Measurements from ENCODE around the gene SNAP47. TPM values are rescaled to one million over a fixed set of nuclear protein-coding genes. Genes with fewer than 3 reads are reported as not detected.

Gene SNAP47
- total and polyA plus RNA-seq, 9 of the 15 experiments (the other 6 are each of a cell fraction or from before 2014, with no cell fraction given), result 2.5 to 41.3 (median 32.6) TPM

- TF ChIP-seq, protein P1, sequence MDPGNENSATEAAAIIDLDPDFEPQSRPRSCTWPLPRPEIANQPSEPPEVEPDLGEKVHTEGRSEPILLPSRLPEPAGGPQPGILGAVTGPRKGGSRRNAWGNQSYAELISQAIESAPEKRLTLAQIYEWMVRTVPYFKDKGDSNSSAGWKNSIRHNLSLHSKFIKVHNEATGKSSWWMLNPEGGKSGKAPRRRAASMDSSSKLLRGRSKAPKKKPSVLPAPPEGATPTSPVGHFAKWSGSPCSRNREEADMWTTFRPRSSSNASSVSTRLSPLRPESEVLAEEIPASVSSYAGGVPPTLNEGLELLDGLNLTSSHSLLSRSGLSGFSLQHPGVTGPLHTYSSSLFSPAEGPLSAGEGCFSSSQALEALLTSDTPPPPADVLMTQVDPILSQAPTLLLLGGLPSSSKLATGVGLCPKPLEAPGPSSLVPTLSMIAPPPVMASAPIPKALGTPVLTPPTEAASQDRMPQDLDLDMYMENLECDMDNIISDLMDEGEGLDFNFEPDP (CRISPR knock-in tag; IDR thresholded peaks at IDR 0.05), result no peak
- TF ChIP-seq NFE2 (IDR thresholded peaks at IDR 0.05; ENCODE audit: low read depth), result no peak
- TF ChIP-seq TRIM24 (IDR thresholded peaks at IDR 0.05), result no peak
Observed at GRCh38 chr1:227726318-227726717, 8.9 kb upstream of the SNAP47 start (continued).

DNA sequence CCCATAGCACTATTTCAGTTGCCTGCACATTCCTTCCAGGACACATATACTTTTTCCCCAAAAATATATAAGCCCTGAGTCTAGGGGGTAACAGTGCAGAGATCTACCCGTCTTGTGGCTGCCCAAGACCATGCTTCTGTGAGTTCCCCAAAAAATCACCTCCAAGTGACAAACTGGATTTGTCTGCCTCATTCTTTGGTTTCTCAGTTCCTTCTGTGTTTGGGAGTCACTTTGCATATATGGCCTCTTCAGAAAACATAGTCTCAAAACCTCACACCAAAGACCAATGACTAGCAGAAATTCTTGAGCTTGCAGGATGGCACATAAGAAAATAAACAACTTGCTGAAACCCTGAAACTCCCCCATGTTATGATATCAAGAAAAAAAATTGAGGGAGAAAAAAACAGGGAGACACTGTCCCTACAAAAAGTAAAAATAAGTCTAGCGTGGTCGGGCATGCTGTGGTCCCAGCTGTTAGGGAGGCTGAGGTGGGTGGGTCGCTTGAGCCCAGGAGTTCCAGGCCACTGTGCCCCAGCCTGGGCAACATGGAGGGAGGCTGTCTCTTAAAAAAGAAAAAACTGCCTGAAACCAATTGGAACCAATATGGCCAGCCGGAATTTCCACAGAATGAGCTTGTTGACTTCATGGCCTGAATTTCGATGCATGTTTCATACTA, 8.2 kb upstream of the SNAP47 start:
- ATAC-seq (no peak), FAIRE-seq (no peak), DNase-seq (ENCODE audit: extremely low read depth in 1 of 4, low spot score in 3 of 4) (no peak)
- H4K20me1 ChIP-seq (replicated peaks; ENCODE audit: control insufficient read depth, insufficient read depth, low read length), result peaks cover 11% of the 10 kb centered on the region; the same call in 1 of the 2 replicates
- H3K36me3 ChIP-seq (ENCODE audit: control insufficient read depth, insufficient read depth, low read length), result peaks cover 15% of the 10 kb centered on the region; the same call in 2 of the 3 replicates
- H3K27me3 ChIP-seq (ENCODE audit: control insufficient read depth in 2 of 2, insufficient read depth in 2 of 2, low read length in 2 of 2), result no peaks in the 10 kb centered on the region
- in situ Hi-C loops (cut with MboI) (no loop called here), intact Hi-C loops (cut with micrococcal nuclease) (no loop called here)
- BruUV-seq (replicated peaks), result no TSS peak
- no peaks in the 10 kb centered on the region for H3K79me2 ChIP-seq (ENCODE audit: control insufficient read depth, insufficient read depth, low read length)
- CTCF ChIA-PET (ENCODE audit: low intra/inter-chr PET ratio), result no interaction called here
- no peak overlapping the region for H3K9ac ChIP-seq (ENCODE audit: insufficient read depth in 1 of 2, low read depth in 2 of 2, low read length in 2 of 2)
- TF ChIP-seq, protein P2, sequence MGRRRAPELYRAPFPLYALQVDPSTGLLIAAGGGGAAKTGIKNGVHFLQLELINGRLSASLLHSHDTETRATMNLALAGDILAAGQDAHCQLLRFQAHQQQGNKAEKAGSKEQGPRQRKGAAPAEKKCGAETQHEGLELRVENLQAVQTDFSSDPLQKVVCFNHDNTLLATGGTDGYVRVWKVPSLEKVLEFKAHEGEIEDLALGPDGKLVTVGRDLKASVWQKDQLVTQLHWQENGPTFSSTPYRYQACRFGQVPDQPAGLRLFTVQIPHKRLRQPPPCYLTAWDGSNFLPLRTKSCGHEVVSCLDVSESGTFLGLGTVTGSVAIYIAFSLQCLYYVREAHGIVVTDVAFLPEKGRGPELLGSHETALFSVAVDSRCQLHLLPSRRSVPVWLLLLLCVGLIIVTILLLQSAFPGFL (CRISPR knock-in tag; IDR thresholded peaks at IDR 0.05), result no peak
- TF ChIP-seq, protein P3, sequence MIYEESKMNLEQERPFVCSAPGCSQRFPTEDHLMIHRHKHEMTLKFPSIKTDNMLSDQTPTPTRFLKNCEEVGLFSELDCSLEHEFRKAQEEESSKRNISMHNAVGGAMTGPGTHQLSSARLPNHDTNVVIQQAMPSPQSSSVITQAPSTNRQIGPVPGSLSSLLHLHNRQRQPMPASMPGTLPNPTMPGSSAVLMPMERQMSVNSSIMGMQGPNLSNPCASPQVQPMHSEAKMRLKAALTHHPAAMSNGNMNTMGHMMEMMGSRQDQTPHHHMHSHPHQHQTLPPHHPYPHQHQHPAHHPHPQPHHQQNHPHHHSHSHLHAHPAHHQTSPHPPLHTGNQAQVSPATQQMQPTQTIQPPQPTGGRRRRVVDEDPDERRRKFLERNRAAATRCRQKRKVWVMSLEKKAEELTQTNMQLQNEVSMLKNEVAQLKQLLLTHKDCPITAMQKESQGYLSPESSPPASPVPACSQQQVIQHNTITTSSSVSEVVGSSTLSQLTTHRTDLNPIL (CRISPR knock-in tag; IDR thresholded peaks at IDR 0.05), result no peak
- TF ChIP-seq ZBTB7A (IDR thresholded peaks at IDR 0.05; ENCODE audit: borderline replicate concordance, control insufficient read depth, low read depth, low read length) (no peak), SNRNP70 (optimal IDR thresholded peaks at IDR 0.05; ENCODE audit: low read depth, low read length) (peak; percentile 46), TFAP4 (CRISPR knock-in tag; IDR thresholded peaks at IDR 0.05; ENCODE audit: borderline replicate concordance) (0 out of 2 replicates have a peak, but pooled peaks have one; percentile 12), POLR2A (conservative IDR thresholded peaks at IDR 0.05) (0 out of 2 replicates have a peak, but pooled peaks have one; percentile 6)
- 0 out of 2 replicates have a peak, but pooled peaks cover 5% of the 10 kb centered on the region for H3K9me3 ChIP-seq (replicated peaks; ENCODE audit: control insufficient read depth, insufficient read depth, low read depth, low read length)
- H3K9me1 ChIP-seq (ENCODE audit: control insufficient read depth, insufficient read depth, low read length), result no peaks in the 10 kb centered on the region
- no peak overlapping the region for H3K27ac ChIP-seq (ENCODE audit: extremely low read depth, low read depth, low read length)
- 59% methylated on average over 6 of the region's 6 CpGs for WGBS (ENCODE audit: insufficient coverage, low coverage, missing lambda C conversion rate)
- H2AFZ ChIP-seq (ENCODE audit: low read depth, low read length), result no peak overlapping the region
- H3K4me3 ChIP-seq, result no peak overlapping the region
- no peak overlapping the region for H3K4me2 ChIP-seq (ENCODE audit: insufficient read depth, low read length)
- POLR2A ChIA-PET, result no interaction called here
- peaks cover 13 to 49% of the 10 kb centered on the region in 2 experiments for H3K4me1 ChIP-seq (replicated peaks in 1 of 2; ENCODE audit: control insufficient read depth in 2 of 2, insufficient read depth in 2 of 2, low read length in 2 of 2)
